HEK293T (cell line): ENCODE results near the gene CHDH.

Source experiments
- CTCF ChIA-PET: fragments of 350-600 bp; formaldehyde crosslinking; extraction: SDS; loops from one replicate; lab custom pipeline; 2021; ENCODE audit warnings: antibody characterized with exemption, inconsistent platforms; lab: Yijun Ruan, JAX
- POLR2A ChIA-PET: fragments of 350-600 bp; formaldehyde crosslinking; extraction: SDS; loops from one replicate; lab custom pipeline; 2020; ENCODE audit warnings: antibody characterized with exemption, inconsistent platforms; lab: Yijun Ruan, JAX
- DNase-seq: peaks from one replicate; pipeline ENCODE4 v3.0.0; 2012; ENCODE audit warnings: mixed read lengths; ENCODE audit errors: extremely low spot score
- ARNT ChIP-seq: fragments of 450-650 bp; IDR thresholded peaks from 2 replicates; pipeline ENCODE4 v1.6.1; 2017; ENCODE audit warnings: mild to moderate bottlenecking
- BHLHE40 ChIP-seq: fragments of 450-650 bp; IDR thresholded peaks from 2 replicates; pipeline ENCODE4 v1.6.1; 2016; ENCODE audit warnings: mild to moderate bottlenecking, moderate library complexity, borderline replicate concordance
- CTBP1 ChIP-seq: fragments of 450-650 bp; IDR thresholded peaks from 2 replicates; pipeline ENCODE4 v1.6.1; 2016; ENCODE audit warnings: borderline replicate concordance
- ELF4 ChIP-seq: fragments of 450-650 bp; IDR thresholded peaks from 2 replicates; pipeline ENCODE4 v1.6.1; 2017; ENCODE audit warnings: antibody characterized with exemption
- FOXA1 ChIP-seq: fragments of 450-650 bp; IDR thresholded peaks from 2 replicates; pipeline ENCODE4 v1.6.1; 2016; ENCODE audit warnings: mild to moderate bottlenecking
- FOXK2 ChIP-seq: fragments of 450-650 bp; IDR thresholded peaks from 2 replicates; pipeline ENCODE4 v1.6.1; 2016; ENCODE audit warnings: mild to moderate bottlenecking
- FOXM1 ChIP-seq: fragments of 450-650 bp; IDR thresholded peaks from 2 replicates; pipeline ENCODE4 v1.6.1; 2017; ENCODE audit warnings: mild to moderate bottlenecking, borderline replicate concordance
- HDGF ChIP-seq: fragments of 450-650 bp; IDR thresholded peaks from 2 replicates; pipeline ENCODE4 v1.6.1; 2017; ENCODE audit warnings: antibody characterized with exemption, borderline replicate concordance
- L3MBTL2 ChIP-seq: fragments of 450-650 bp; conservative IDR thresholded peaks from 2 replicates; pipeline ENCODE4 v1.6.1; 2016; ENCODE audit warnings: mild to moderate bottlenecking
- LEF1 ChIP-seq: fragments of 450-650 bp; IDR thresholded peaks from 2 replicates; pipeline ENCODE4 v1.6.1; 2017; ENCODE audit warnings: mild to moderate bottlenecking, borderline replicate concordance
- NFRKB ChIP-seq: fragments of 450-650 bp; IDR thresholded peaks from 2 replicates; pipeline ENCODE4 v1.6.1; 2016; ENCODE audit warnings: mild to moderate bottlenecking, moderate library complexity
- SP1 ChIP-seq: fragments of 450-650 bp; IDR thresholded peaks from 2 replicates; pipeline ENCODE4 v1.6.1; 2017
- SUZ12 ChIP-seq: fragments of 450-650 bp; IDR thresholded peaks from 2 replicates; pipeline ENCODE4 v1.6.1; 2016; ENCODE audit warnings: mild to moderate bottlenecking
- TARDBP ChIP-seq: fragments of 450-650 bp; IDR thresholded peaks from 2 replicates; pipeline ENCODE4 v1.6.1; 2016
- ZNF384 ChIP-seq: fragments of 450-650 bp; IDR thresholded peaks from 2 replicates; pipeline ENCODE4 v1.6.1; 2016
- TF ChIP-seq, protein P1 (sequence below): fragments of 450-650 bp; IDR thresholded peaks from 2 replicates; pipeline ENCODE4 v1.6.1; 2016

CHDH gene

DNA sequence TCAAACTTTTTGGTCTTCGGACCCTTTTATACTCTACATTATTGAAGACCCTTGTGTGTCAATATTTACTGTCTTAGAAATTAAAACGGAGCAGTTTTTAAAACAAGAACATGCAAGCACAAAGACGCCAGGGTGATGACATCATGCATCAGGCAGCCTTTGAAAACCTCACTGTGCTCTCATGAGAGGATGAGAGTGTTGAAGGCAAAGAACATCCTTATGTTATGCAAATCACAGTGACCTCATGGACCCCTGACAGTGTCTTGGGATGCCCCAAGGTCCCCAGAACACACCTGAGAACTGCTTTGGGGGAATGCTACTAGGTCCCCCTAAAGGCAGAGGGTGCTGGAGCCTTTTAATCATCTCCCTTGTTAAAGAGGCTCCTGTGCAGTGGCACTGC lies 51.6 kb downstream of the CHDH start:
- CTCF ChIA-PET, result no interaction called here
- TF ChIP-seq TARDBP (no peak), FOXA1 (no peak), FOXK2 (no peak), ZNF384 (no peak), LEF1 (no peak), HDGF (no peak), NFRKB (no peak), CTBP1 (no peak), SP1 (no peak), SUZ12 (no peak), L3MBTL2 (no peak), ELF4 (no peak), ARNT (no peak), BHLHE40 (no peak), FOXM1 (no peak)
- TF ChIP-seq, protein P1, sequence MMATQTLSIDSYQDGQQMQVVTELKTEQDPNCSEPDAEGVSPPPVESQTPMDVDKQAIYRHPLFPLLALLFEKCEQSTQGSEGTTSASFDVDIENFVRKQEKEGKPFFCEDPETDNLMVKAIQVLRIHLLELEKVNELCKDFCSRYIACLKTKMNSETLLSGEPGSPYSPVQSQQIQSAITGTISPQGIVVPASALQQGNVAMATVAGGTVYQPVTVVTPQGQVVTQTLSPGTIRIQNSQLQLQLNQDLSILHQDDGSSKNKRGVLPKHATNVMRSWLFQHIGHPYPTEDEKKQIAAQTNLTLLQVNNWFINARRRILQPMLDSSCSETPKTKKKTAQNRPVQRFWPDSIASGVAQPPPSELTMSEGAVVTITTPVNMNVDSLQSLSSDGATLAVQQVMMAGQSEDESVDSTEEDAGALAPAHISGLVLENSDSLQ, result no peak
- DNase-seq, result no peak
- POLR2A ChIA-PET, result no interaction called here

DNA sequence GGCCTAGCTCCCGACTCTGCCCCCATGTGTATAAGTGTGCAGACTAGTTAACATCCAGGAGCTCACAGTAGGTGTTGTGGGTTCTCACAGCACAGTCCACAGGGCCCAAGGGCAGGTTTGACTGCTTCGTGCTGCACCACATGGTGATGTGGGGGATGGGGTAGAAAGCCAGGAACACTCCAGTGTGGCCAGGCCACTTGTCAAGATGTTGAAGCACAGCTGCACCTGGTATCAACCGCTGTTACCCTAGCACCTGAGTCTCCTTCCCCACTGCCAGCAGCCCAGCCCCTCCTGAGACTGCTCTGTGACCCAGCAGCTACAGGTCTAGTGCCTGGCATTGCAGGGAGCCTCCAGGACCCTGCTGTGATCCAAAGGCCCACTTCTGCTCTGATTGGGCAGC lies 53.4 kb downstream of the CHDH start:
- no peak for TF ChIP-seq LEF1
- TF ChIP-seq, protein P1, result no peak
- TF ChIP-seq ZNF384, result no peak
- TF ChIP-seq FOXM1, result no peak
- TF ChIP-seq FOXA1, result no peak
- TF ChIP-seq NFRKB, result no peak
- no peak for TF ChIP-seq ARNT
- no peak for TF ChIP-seq SUZ12
- TF ChIP-seq SP1, result no peak
- TF ChIP-seq TARDBP, result no peak
- no peak for TF ChIP-seq ELF4
- no peak for TF ChIP-seq CTBP1
- no peak for TF ChIP-seq HDGF
- TF ChIP-seq FOXK2, result no peak
- TF ChIP-seq BHLHE40, result no peak
- no peak for TF ChIP-seq L3MBTL2
- ChIA-PET POLR2A (interaction anchor here (1.1 kb wide), 1 partner anchor 53 kb away, joined by 3 read pairs; no protein-coding TSS in a partner anchor), CTCF (no interaction called here)
- no peak for DNase-seq

DNA sequence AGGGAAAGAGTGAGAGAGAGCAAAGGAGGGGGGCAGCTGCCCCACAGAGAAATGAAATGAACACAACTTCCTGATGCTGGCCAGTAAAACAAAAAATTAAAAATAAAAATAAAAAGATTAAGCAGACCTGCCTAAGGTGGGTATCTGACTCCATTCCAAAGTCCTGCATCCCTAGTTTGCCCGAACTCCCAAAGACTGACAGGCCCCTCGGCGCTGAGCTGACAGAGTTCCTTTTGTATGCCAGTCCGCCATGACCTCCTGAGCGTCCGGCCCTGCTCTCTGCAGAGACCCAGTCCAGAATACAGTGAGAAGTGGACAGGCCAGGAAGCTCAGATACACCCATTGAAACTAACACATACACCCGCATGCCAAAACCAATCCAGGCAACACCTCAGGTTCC lies 54.9 kb downstream of the CHDH start:
- ChIA-PET CTCF (no interaction called here), POLR2A (no interaction called here)
- DNase-seq, result no peak
- TF ChIP-seq FOXM1, result no peak
- TF ChIP-seq CTBP1, result no peak
- no peak for TF ChIP-seq FOXK2
- TF ChIP-seq NFRKB, result no peak
- no peak for TF ChIP-seq L3MBTL2
- TF ChIP-seq FOXA1, result no peak
- TF ChIP-seq HDGF, result no peak
- TF ChIP-seq LEF1, result no peak
- no peak for TF ChIP-seq SP1

DNA sequence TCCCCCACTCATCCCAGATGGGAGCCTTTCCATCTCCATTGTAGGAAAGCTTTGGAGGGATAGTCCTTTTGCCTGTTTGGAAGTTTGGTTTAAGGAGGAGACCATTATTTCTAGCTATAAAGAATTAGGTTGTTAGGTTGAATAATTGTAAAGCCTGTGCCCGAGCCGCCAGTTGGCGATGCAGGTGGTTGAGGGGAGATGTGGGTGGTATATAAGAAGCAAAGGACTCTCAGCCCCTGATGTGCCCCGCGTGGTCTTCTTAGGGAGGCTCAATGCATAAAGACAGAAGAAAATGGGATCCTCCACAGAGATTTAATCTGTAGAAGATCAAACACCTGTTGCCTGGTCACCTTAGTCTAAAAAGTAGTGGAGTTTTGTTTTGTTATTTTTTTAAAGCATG lies 55.7 kb downstream of the CHDH start:
- no peak for DNase-seq
- POLR2A ChIA-PET, result no interaction called here
- no peak for TF ChIP-seq FOXA1
- no peak for TF ChIP-seq L3MBTL2
- no peak for TF ChIP-seq HDGF
- no peak for TF ChIP-seq ZNF384
- TF ChIP-seq SUZ12, result no peak
- TF ChIP-seq, protein P1, result no peak
- TF ChIP-seq ELF4, result no peak
- no peak for TF ChIP-seq LEF1
- no peak for TF ChIP-seq ARNT
- TF ChIP-seq BHLHE40, result no peak
- no peak for TF ChIP-seq SP1
- TF ChIP-seq FOXM1, result no peak
- no peak for TF ChIP-seq CTBP1
- no peak for TF ChIP-seq FOXK2
- no peak for TF ChIP-seq NFRKB
- no peak for TF ChIP-seq TARDBP
- CTCF ChIA-PET, result no interaction called here

DNA sequence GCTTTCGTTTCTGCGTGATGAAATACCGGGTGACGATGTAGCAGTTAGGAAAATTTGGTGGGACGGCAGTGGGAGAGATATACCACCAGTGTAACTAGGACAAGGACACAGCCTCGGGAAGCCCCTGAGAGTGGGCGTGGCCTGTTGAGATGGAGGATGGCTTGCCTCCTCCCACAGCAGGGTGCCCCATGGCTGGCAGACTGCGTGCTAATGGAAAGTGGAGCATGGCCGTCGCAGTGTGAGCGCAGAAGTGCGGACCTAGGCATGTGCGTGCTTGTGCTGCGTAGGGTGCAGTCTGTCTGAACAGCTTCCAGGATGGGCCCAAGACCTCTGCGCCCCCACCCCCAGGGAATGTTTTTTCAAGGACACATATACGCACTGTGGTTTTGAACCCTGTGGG lies 56.8 kb downstream of the CHDH start:
- DNase-seq, result no peak
- TF ChIP-seq HDGF, result no peak
- TF ChIP-seq L3MBTL2, result no peak
- no peak for TF ChIP-seq SP1
- no peak for TF ChIP-seq SUZ12
- no peak for TF ChIP-seq CTBP1
- no peak for TF ChIP-seq ARNT
- TF ChIP-seq NFRKB, result no peak
- no peak for TF ChIP-seq TARDBP
- TF ChIP-seq FOXA1, result no peak
- TF ChIP-seq, protein P1, result no peak
- TF ChIP-seq FOXK2, result no peak
- POLR2A ChIA-PET, result no interaction called here
- CTCF ChIA-PET, result no interaction called here
